Measurements from ENCODE around the gene MOCS1.

- no peak for TF ChIP-seq POLR2AphosphoS5 (IDR thresholded peaks at IDR 0.05; ENCODE audit: low read depth, low read length)
- TF ChIP-seq REST (IDR thresholded peaks at IDR 0.05; ENCODE audit: insufficient read depth in 1 of 2, low read depth in 2 of 2, low read length in 2 of 2), result no peak
- TF ChIP-seq TAF1 (IDR thresholded peaks at IDR 0.05; ENCODE audit: borderline replicate concordance, insufficient read depth, low read length), result no peak
- no peak for TF ChIP-seq SIN3A (IDR thresholded peaks at IDR 0.05; ENCODE audit: borderline replicate concordance, insufficient read depth, low read length)
Measured at GRCh38 chr6:39865011-39865888, 69.0 kb downstream of the MOCS1 start.
